H1 (cell line): ENCODE data around the gene POU6F2. TPM values are rescaled to one million over a fixed set of nuclear protein-coding genes. Genes with fewer than 3 reads are reported as not detected.

Source experiments
- CHD1 ChIP-seq: IDR thresholded peaks from 2 replicates; pipeline ENCODE4 v1.6.1; 2012; ENCODE audit warnings: low read depth, low read length, improper control_type of control experiment
- RBBP5 ChIP-seq: IDR thresholded peaks from 2 replicates; pipeline ENCODE4 v1.7.1; 2012; ENCODE audit warnings: low read depth, mild to moderate bottlenecking, inconsistent platforms, low read length, moderate library complexity, borderline replicate concordance
- polyA plus RNA-seq, 7 experiments: library from polyadenylated mRNA; depleted of rRNA in 3 of 7; stranded (reverse) in 5 of 7; unstranded in 2 of 7; fragments of >200 nt in 5 of 7; fragments of 200-250 nt in 2 of 7; gene quantifications; 1 replicate in 5 of 7; 2 replicates in 1 of 7; 4 replicates in 1 of 7; pipeline versions ENCODE4 v1.2.1 to v1.2.3, GENCODE V29; 2011 to 2013; ENCODE audit warnings: missing spikeins in 2 of 7, mixed read lengths in 2 of 7
- total RNA-seq: library from RNA; stranded (reverse); fragmentation: NEBNext Ultra II Directional; extraction: Animal tissue kit (Norgen Biotek cat#: 25700); gene quantifications from 2 replicates; pipeline ENCODE4 v1.2.1, GENCODE V29; 2021

The POU6F2 gene
- total and polyA plus RNA-seq, 2 of the 8 experiments (the other 6 are each of a cell fraction or from before 2014, with no cell fraction given): 1.1 to 2.0 TPM

DNA sequence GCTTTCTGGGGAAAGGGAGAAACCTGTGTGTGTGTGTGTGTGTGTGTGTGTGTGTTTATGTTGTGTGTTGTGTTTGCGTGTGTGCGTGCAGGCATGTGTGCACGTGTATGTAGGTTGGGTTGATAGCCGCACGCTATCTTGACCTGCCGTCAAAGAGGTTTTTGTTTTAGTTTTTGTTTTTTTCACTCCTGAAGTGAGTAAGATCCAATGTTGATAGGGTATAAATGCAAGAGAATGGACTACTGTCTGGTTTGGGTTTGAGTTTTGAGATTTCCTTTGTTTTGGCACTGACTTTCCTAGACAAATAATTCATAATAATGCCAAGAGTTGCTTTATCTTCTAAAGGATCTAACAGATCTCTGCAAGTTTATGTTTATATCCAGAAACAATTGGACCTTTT is 27.8 kb downstream of the POU6F2 start (continued):
- TF ChIP-seq RBBP5 (no peak), CHD1 (no peak)
